Glomerular endothelial cell (primary cell): ENCODE measurements around the gene CNKSR3. TPM values are rescaled to one million over a fixed set of nuclear protein-coding genes. Genes with fewer than 3 reads are reported as not detected.
A peak's percentile ranks its signal among the peaks of the same experiment; 100 is the strongest.

Experiments
- DNase-seq: peaks from one replicate; pipeline ENCODE4 v3.0.0-alpha.2; 2011; ENCODE audit warnings: low read depth, low spot score; ENCODE audit errors: extremely low read depth
- total RNA-seq: library from RNA; depleted of rRNA; stranded (reverse); fragments of >200 nt; gene quantifications from 2 replicates; pipeline ENCODE4 v1.2.3, GENCODE V29; 2015

CNKSR3 gene
- total RNA-seq, 1 donor from 2014 or later: 13.3 TPM

- no peak for DNase-seq
Measured at GRCh38 chr6:154428897-154429296, 81.6 kb downstream of the CNKSR3 start.

GRCh38 chr6:154427446-154427845 is 83.0 kb downstream of the CNKSR3 start:
- DNase-seq: no peak

- no peak for DNase-seq
Measured at GRCh38 chr6:154426997-154427396, 83.5 kb downstream of the CNKSR3 start.

GRCh38 chr6:154425034-154425433 is 85.5 kb downstream of the CNKSR3 start:
- no peak for DNase-seq

GRCh38 chr6:154414021-154414813 is 96.3 kb downstream of the CNKSR3 start:
- DNase-seq: no peak

- DNase-seq: no peak
Measured at GRCh38 chr6:154412106-154412820, 98.2 kb downstream of the CNKSR3 start.

GRCh38 chr6:154411076-154411475 is 99.4 kb downstream of the CNKSR3 start:
- DNase-seq: no peak

- DNase-seq: peak; percentile 85
Measured at GRCh38 chr6:154410619-154411072, 99.8 kb downstream of the CNKSR3 start.

GRCh38 chr6:154408891-154409500 is 101.5 kb downstream of the CNKSR3 start:
- DNase-seq: no peak

- DNase-seq: no peak
Measured at GRCh38 chr6:154407440-154407839, 103.0 kb downstream of the CNKSR3 start.

- DNase-seq: no peak
Measured at GRCh38 chr6:154406869-154407268, 103.6 kb downstream of the CNKSR3 start.

- no peak for DNase-seq
Measured at GRCh38 chr6:154406301-154406700, 104.2 kb downstream of the CNKSR3 start.

GRCh38 chr6:154404791-154405400 is 105.6 kb downstream of the CNKSR3 start:
- no peak for DNase-seq

- no peak for DNase-seq
Measured at GRCh38 chr6:154403788-154404187, 106.7 kb downstream of the CNKSR3 start.

- no peak for DNase-seq
Measured at GRCh38 chr6:154402081-154402780, 108.3 kb downstream of the CNKSR3 start.

GRCh38 chr6:154399097-154399496 is 111.4 kb downstream of the CNKSR3 start:
- DNase-seq: peak; percentile 61

- DNase-seq: no peak
Measured at GRCh38 chr6:154397491-154398195, 112.8 kb downstream of the CNKSR3 start.

GRCh38 chr6:154395878-154396277 is 114.6 kb downstream of the CNKSR3 start:
- no peak for DNase-seq

- no peak for DNase-seq
Measured at GRCh38 chr6:154395316-154395715, 115.2 kb downstream of the CNKSR3 start.

- DNase-seq: no peak
Measured at GRCh38 chr6:154394571-154394970, 115.9 kb downstream of the CNKSR3 start.
